ENCODE results near the gene SH3GL3.

GRCh38 chr15:83449937-83450506 is 2.9 kb downstream of the SH3GL3 start:
- no peak for TF ChIP-seq SP1 (IDR thresholded peaks at IDR 0.05; ENCODE audit: low read depth, low read length)
- TF ChIP-seq, protein P1, sequence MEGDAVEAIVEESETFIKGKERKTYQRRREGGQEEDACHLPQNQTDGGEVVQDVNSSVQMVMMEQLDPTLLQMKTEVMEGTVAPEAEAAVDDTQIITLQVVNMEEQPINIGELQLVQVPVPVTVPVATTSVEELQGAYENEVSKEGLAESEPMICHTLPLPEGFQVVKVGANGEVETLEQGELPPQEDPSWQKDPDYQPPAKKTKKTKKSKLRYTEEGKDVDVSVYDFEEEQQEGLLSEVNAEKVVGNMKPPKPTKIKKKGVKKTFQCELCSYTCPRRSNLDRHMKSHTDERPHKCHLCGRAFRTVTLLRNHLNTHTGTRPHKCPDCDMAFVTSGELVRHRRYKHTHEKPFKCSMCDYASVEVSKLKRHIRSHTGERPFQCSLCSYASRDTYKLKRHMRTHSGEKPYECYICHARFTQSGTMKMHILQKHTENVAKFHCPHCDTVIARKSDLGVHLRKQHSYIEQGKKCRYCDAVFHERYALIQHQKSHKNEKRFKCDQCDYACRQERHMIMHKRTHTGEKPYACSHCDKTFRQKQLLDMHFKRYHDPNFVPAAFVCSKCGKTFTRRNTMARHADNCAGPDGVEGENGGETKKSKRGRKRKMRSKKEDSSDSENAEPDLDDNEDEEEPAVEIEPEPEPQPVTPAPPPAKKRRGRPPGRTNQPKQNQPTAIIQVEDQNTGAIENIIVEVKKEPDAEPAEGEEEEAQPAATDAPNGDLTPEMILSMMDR (IDR thresholded peaks at IDR 0.05; ENCODE audit: control extremely low read depth in 1 of 3, insufficient read depth in 1 of 3, low read depth in 1 of 3, low read length in 3 of 3), result no peak

Data from H1 (cell line).